ENCODE data around the gene CLSTN2.

DNA sequence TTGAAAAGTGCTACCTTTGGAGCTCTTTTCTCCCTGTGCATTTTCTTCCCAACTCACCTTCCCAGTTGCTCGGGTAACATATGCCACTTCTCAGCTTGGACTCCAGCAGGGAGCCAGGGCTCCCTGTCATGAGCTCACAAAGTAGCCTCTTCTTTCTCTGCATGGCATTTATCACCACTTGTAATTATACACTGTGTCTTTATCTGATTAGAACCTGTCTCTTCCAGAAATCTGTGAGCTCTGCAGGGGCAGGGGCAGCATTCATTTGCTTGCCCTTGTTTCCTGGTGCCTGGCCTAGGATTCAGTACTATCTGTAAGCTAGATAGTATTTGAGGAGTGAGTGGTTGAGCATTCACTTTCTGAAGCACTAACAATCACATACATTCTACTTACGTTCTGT lies 100.9 kb downstream of the CLSTN2 start:
- TF ChIP-seq KLF9 (tag by site-specific recombination; IDR thresholded peaks at IDR 0.05; ENCODE audit: low read depth) (no peak), ZNF600 (tag by site-specific recombination; IDR thresholded peaks at IDR 0.05) (no peak), MYNN (tag by site-specific recombination; IDR thresholded peaks at IDR 0.05; ENCODE audit: borderline replicate concordance) (no peak)

Measured in HEK293 (cell line).